IMR-90 (cell line): ENCODE data around the gene COL13A1. TPM values are rescaled to one million over a fixed set of nuclear protein-coding genes. Genes with fewer than 3 reads are reported as not detected.

Experiments
- polyA plus RNA-seq, 3 experiments: library from polyadenylated mRNA; depleted of rRNA; stranded (reverse); fragments of >200 nt; gene quantifications; 2 replicates each; pipeline ENCODE4 v1.2.3, GENCODE V29; 2012; ENCODE audit warnings: low replicate concordance in 1 of 3
- total RNA-seq: library from RNA; depleted of rRNA; stranded (reverse); fragments of >200 nt; gene quantifications from 2 replicates; pipeline ENCODE4 v1.2.3, GENCODE V29; 2012; rRNA removed

The COL13A1 gene
- total and polyA plus RNA-seq, 2 of the 4 experiments (the other 2 are of a cell fraction), result 12.2 to 31.3 TPM

Other genes starting within 250 kb of the COL13A1 start
- not detected in 2 replicates for gene NEUROG3, start 228.5 kb upstream of the COL13A1 start, total RNA-seq
- gene NEUROG3, start 228.5 kb upstream of the COL13A1 start, polyA plus RNA-seq (2012; rRNA removed), result not detected in 2 replicates
- gene FAM241B, start 171.7 kb upstream of the COL13A1 start, total RNA-seq, result 0.18 and 0.28 TPM in 2 replicates
- gene FAM241B, start 171.7 kb upstream of the COL13A1 start, polyA plus RNA-seq (2012; rRNA removed), result 1.2 and 1.4 TPM in 2 replicates